Tibial nerve (tissue), 4 donors: ENCODE measurements around the gene THSD1. TPM values are rescaled to one million over a fixed set of nuclear protein-coding genes. Genes with fewer than 3 reads are reported as not detected.
"Not testable (repeated sequence)": the region's sequence is repeated elsewhere in the genome, so short reads cannot be mapped to it uniquely, and the experiment has no call there.

ENCODE experiments used
- DNase-seq, 2 donors: peaks; one replicate each; pipeline ENCODE4 v3.0.0-alpha.2; 2019; ENCODE audit warnings: low spot score in 2 of 2
- H3K27ac ChIP-seq, 4 donors: fragments of 200-600 bp; sonication (generic) in 3 of 4; one replicate each; pipeline ENCODE4 v1.5.1; 2017 to 2019; ENCODE audit warnings: mild to moderate bottlenecking in 1 of 4
- H3K27me3 ChIP-seq, 2 donors: fragments of 200-600 bp; sonication (generic) in 1 of 2; one replicate each; pipeline versions ENCODE4 v1.5.1 to v1.6.0; 2017 to 2019
- H3K36me3 ChIP-seq, 3 donors: fragments of 200-600 bp; sonication (generic); one replicate each; pipeline ENCODE4 v1.5.1; 2018 to 2019
- H3K4me1 ChIP-seq, 4 donors: fragments of 200-600 bp; sonication (generic) in 3 of 4; one replicate each; pipeline ENCODE4 v1.5.1; 2017 to 2019
- H3K4me3 ChIP-seq, 4 donors: fragments of 200-600 bp; sonication (generic) in 3 of 4; one replicate each; pipeline ENCODE4 v1.5.1; 2017 to 2019; ENCODE audit warnings: mild to moderate bottlenecking in 1 of 4, moderate library complexity in 1 of 4
- H3K9me3 ChIP-seq, 4 donors: fragments of 200-600 bp; sonication (generic) in 3 of 4; one replicate each; pipeline ENCODE4 v1.5.1; 2017 to 2019
- EP300 ChIP-seq, 2 donors: sonication (generic); formaldehyde crosslinking; IDR thresholded peaks; one replicate each; pipeline ENCODE4 v1.6.1; 2017; ENCODE audit warnings: antibody characterized with exemption in 2 of 2, mild to moderate bottlenecking in 1 of 2
- POLR2A ChIP-seq, 2 donors: fragments of 450-650 bp; IDR thresholded peaks; one replicate each; pipeline ENCODE4 v1.6.1; 2017; ENCODE audit warnings: antibody characterized with exemption in 2 of 2, mild to moderate bottlenecking in 2 of 2, moderate library complexity in 2 of 2
- WGBS, 2 donors: methylation state at CpG; one replicate each; pipeline ENCODE4 v1.1.5; 2018; 5-methylcytosine and 5-hydroxymethylcytosine counted together
- small RNA-seq: library from RNA; depleted of rRNA; stranded (forward); fragments of <200 nt; gene quantifications from one replicate; pipeline ENCODE3, GENCODE V24; 2016
- total RNA-seq, 4 donors: library from RNA; depleted of rRNA; stranded (reverse); fragments of >200 nt; gene quantifications; one replicate each; pipeline ENCODE4 v1.1.0, GENCODE V29; 2016
- TF ChIP-seq, protein P1 (sequence below), 5 experiments: fragments of 200-600 bp in 3 of 5; fragments of 450-650 bp in 2 of 5; sonication (generic) in 3 of 5; IDR thresholded peaks; one replicate each; pipeline ENCODE4 v1.5.1; 2016 to 2019; ENCODE audit warnings: antibody characterized with exemption in 5 of 5, mild to moderate bottlenecking in 3 of 5, moderate library complexity in 2 of 5

THSD1 gene
- total RNA-seq, 4 donors from 2014 or later = 6.1 to 10.5 (median 7.8) TPM

GRCh38 chr13:52345631-52346251, 60.2 kb downstream of the THSD1 start:
- Histone ChIP-seq H3K27ac (no peak overlapping the region), H3K4me1 (peaks cover 0 to 7% (median 0%) of the 10 kb centered on the region in 4 donors), H3K4me3 (no peak overlapping the region), H3K9me3 (no peaks in the 10 kb centered on the region), H3K36me3 (no peaks in the 10 kb centered on the region), H3K27me3 (no peaks in the 10 kb centered on the region)
- no peak for TF ChIP-seq EP300 (IDR thresholded peaks at IDR 0.05)
- TF ChIP-seq POLR2A (IDR thresholded peaks at IDR 0.05) = no peak
- TF ChIP-seq, protein P1, sequence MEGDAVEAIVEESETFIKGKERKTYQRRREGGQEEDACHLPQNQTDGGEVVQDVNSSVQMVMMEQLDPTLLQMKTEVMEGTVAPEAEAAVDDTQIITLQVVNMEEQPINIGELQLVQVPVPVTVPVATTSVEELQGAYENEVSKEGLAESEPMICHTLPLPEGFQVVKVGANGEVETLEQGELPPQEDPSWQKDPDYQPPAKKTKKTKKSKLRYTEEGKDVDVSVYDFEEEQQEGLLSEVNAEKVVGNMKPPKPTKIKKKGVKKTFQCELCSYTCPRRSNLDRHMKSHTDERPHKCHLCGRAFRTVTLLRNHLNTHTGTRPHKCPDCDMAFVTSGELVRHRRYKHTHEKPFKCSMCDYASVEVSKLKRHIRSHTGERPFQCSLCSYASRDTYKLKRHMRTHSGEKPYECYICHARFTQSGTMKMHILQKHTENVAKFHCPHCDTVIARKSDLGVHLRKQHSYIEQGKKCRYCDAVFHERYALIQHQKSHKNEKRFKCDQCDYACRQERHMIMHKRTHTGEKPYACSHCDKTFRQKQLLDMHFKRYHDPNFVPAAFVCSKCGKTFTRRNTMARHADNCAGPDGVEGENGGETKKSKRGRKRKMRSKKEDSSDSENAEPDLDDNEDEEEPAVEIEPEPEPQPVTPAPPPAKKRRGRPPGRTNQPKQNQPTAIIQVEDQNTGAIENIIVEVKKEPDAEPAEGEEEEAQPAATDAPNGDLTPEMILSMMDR (IDR thresholded peaks at IDR 0.05) = no peak
- DNase-seq = no peak
- 82 to 83% methylated on average over 5 of the region's 5 CpGs for WGBS, 2 donors

DNA sequence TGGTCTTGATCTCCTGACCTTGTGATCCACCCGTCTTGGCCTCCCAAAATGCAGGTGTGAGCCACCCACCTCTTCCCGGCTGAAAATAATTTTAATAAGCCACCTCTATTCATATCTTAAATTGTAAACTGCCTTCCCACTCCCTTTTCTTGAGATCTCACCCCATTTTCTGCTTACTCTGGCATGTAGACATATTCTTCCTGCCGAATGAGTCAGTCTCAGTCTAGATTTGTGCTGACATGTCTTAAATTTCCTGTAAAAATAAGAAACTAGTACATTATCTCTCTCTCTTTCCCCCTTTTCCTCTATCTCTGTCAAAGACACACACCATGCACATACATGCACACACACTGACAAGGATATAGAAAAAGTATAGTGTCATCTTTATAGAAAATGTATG, 60.9 kb downstream of the THSD1 start:
- H3K36me3 ChIP-seq = no peaks in the 10 kb centered on the region
- 43 to 57% methylated on average over 3 of the region's 3 CpGs for WGBS, 2 donors
- H3K4me1 ChIP-seq = peaks cover 0 to 7% (median 0%) of the 10 kb centered on the region in 4 donors
- no peaks in the 10 kb centered on the region for H3K9me3 ChIP-seq
- no peak overlapping the region for H3K4me3 ChIP-seq
- no peak for TF ChIP-seq POLR2A (IDR thresholded peaks at IDR 0.05)
- no peak for TF ChIP-seq EP300 (IDR thresholded peaks at IDR 0.05)
- TF ChIP-seq, protein P1 (IDR thresholded peaks at IDR 0.05) = no peak
- H3K27ac ChIP-seq = no peak overlapping the region
- no peaks in the 10 kb centered on the region for H3K27me3 ChIP-seq
- no peak for DNase-seq

- Histone ChIP-seq H3K9me3 (no peaks in the 10 kb centered on the region), H3K27me3 (no peaks in the 10 kb centered on the region), H3K27ac (no peak overlapping the region), H3K4me3 (no peak overlapping the region), H3K36me3 (no peaks in the 10 kb centered on the region), H3K4me1 (peaks cover 0 to 7% (median 0%) of the 10 kb centered on the region in 4 donors)
- DNase-seq = no peak
- no peak for TF ChIP-seq POLR2A (IDR thresholded peaks at IDR 0.05)
- no peak for TF ChIP-seq EP300 (IDR thresholded peaks at IDR 0.05)
- TF ChIP-seq, protein P1 (IDR thresholded peaks at IDR 0.05) = no peak
- WGBS, 2 donors = 68 to 71% methylated on average over 10 of the region's 10 CpGs
These were observed 61.9 kb downstream of the THSD1 start for GRCh38 chr13:52344108-52344507.

GRCh38 chr13:52342203-52342602, 63.8 kb downstream of the THSD1 start:
- not testable (repeated sequence) for H3K36me3 ChIP-seq, H3K27ac ChIP-seq, H3K4me1 ChIP-seq, H3K27me3 ChIP-seq, DNase-seq, H3K9me3 ChIP-seq, H3K4me3 ChIP-seq
- 89 to 92% methylated on average over 3 of the region's 3 CpGs for WGBS, 2 donors

DNA sequence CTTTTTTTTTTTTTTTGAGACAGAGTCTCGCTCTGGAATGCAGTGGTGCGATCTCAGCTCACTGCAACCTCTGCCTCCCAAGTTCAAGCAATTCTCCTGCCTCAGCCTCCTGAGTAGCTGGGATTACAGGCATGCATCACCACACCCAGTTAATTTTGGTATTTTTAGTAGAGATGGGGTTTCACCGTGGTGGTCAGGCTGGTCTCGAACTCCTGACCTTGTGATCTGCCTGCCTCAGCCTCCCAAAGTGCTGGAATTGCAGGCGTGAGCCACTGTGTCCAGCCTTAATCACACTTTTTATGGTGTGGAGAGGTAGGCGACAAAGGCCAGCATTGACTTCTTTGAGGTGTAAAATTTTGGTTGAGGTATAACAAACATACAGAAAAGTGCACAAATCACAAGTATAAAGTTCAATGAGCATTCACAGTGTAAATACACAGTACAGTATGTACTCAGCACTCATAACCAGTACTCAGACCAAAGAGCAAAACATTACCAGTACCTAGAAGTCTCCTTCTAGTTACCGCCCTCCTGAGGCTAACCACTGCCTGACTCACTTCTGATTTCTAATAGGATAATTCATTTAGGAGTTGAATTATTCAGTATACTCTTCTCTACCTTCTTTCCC, 68.0 kb downstream of the THSD1 start:
- not testable (repeated sequence) for H3K4me1 ChIP-seq

GRCh38 chr13:52334107-52334506, 71.9 kb downstream of the THSD1 start:
- not testable (repeated sequence) for H3K27me3 ChIP-seq, H3K9me3 ChIP-seq, H3K4me1 ChIP-seq, H3K27ac ChIP-seq, H3K36me3 ChIP-seq, H3K4me3 ChIP-seq, DNase-seq
- no CpG with 5 or more reads among the region's 22 CpGs for WGBS, 2 donors

More for the DNA sequence above, 68.0 kb downstream of the THSD1 start:
- DNase-seq, H3K27me3 ChIP-seq, H3K9me3 ChIP-seq, H3K4me3 ChIP-seq, H3K36me3 ChIP-seq, H3K27ac ChIP-seq: not testable (repeated sequence)
- WGBS, 2 donors = 78 to 81% methylated on average over 7 of the region's 7 CpGs

DNA sequence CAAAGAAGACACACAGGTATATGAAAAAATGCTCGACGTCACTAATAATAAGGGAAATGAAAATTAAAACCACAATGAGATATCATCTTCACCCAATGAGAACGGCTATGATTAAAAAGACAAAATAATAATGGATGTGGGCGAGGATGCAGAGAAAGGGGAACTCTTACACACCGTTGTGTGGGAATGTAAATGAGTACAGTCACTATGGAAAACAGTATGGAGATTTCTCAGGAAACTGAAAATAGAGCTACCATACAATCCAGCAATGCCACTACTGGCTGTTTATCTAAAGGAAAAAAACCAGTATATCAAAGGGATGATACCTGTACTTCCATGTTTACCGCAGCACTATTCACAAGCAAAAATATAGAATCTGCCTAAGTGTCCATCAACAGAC, 74.1 kb downstream of the THSD1 start:
- WGBS, 2 donors = 80 to 87% methylated on average over 5 to 6 of the region's 6 CpGs
- H3K4me1 ChIP-seq, H3K27ac ChIP-seq, H3K27me3 ChIP-seq, H3K36me3 ChIP-seq, DNase-seq, H3K9me3 ChIP-seq, H3K4me3 ChIP-seq: not testable (repeated sequence)

Small RNA genes lying within 50 kb of the gene (small RNA-seq; reads per million reads assigned to genes)
- not detected for gene RNY4P24

Other genes starting within 250 kb of the THSD1 start
- 10 to 100 TPM; 22.0 to 49.8 (median 36.7) TPM for gene NEK3, start 246.6 kb downstream of the THSD1 start, total RNA-seq
- gene VPS36, start 44.5 kb upstream of the THSD1 start, total RNA-seq = 10 to 100 TPM; 42.6 to 57.6 (median 48.8) TPM
- 10 to 100 TPM in 1 of 4 donors, 1 to 10 TPM in 3; 6.6 to 12.3 (median 7.4) TPM for gene CKAP2, start 49.3 kb upstream of the THSD1 start, total RNA-seq
- 1 to 10 TPM; 3.1 to 7.6 (median 6.0) TPM for gene HNRNPA1L2, start 236.3 kb upstream of the THSD1 start, total RNA-seq
- 10 to 100 TPM; 27.3 to 47.3 (median 37.6) TPM for gene SUGT1, start 246.7 kb upstream of the THSD1 start, total RNA-seq